ENCODE data around the gene STK32B. TPM values are rescaled to one million over a fixed set of nuclear protein-coding genes. Genes with fewer than 3 reads are reported as not detected.

The STK32B gene
- total and polyA plus RNA-seq, 9 of the 15 experiments (the other 6 are each of a cell fraction or from before 2014, with no cell fraction given) = 0.03 to 0.20 (median 0.07) TPM; not detected in 2

DNA sequence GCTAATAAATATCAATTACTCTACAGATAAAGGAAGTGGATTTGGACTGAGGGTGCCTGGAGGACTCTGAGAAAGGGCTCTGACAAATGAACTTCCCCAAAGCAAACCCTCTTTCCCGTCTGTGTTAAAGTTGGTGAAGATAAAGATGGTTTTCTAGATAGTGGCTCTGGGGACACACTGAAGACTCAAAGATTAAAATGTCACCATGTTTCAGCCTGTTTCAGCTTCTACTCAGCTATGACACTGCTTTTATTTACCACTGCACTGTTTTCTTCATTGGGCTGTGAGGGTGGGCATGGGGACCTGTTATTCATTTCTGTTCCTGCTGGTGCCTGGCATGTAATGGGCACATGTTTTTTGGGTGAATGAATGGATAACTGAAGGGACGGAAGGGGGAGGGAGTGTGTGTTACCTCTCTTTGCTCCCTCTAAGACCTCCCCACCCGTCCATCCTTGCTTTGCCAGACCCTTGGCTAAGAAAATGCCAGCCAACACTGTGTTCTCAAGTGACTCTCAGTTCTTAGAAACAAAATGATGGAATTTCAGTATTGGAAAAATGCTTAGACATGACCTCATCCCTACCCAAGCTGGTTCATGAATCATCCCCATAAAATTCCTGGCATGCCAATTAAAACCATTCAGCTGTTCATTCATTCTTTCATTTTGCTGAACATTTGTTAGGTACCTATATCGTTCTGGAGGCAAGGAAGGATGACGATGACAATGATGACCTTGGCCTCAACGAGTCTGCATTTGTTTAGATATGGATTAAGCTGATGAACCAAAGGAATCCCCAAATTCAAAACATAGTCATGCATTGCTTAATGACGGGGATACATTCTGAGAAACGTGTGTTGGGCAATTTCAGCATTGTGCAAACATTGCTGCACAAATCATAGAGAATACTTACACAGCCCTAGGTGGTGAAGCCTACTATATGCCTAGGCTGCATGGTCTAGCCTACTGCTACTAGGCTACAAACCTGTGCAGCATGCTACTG, 13.4 kb upstream of the STK32B start (continued):
- TF ChIP-seq SRSF1 (IDR thresholded peaks at IDR 0.05; ENCODE audit: low read depth, low read length) (no peak), MTA3 (IDR thresholded peaks at IDR 0.05; ENCODE audit: borderline replicate concordance) (no peak), POLR3A (IDR thresholded peaks at IDR 0.05; ENCODE audit: borderline replicate concordance, extremely low read depth, insufficient read depth, insufficient read length) (no peak), ZNF197 (CRISPR knock-in tag; IDR thresholded peaks at IDR 0.05; ENCODE audit: low read depth) (0 out of 2 replicates have a peak, but pooled peaks have one; percentile 67), ZNF764 (CRISPR knock-in tag; IDR thresholded peaks at IDR 0.05; ENCODE audit: low read depth) (no peak), E4F1 (CRISPR knock-in tag; IDR thresholded peaks at IDR 0.05; ENCODE audit: borderline replicate concordance) (no peak), U2AF1 (optimal IDR thresholded peaks at IDR 0.05; ENCODE audit: low read depth, low read length) (no peak), POLR2AphosphoS2 (IDR thresholded peaks at IDR 0.05; ENCODE audit: low read length) (no peak), SMARCE1 (IDR thresholded peaks at IDR 0.05) (peak; percentile 71; the same call in 1 of the 2 replicates), POU5F1 (IDR thresholded peaks at IDR 0.05; ENCODE audit: borderline replicate concordance, low read depth, low read length, partially characterized antibody) (no peak), PHB (CRISPR knock-in tag; IDR thresholded peaks at IDR 0.05) (no peak), PCBP2 (IDR thresholded peaks at IDR 0.05; ENCODE audit: low read depth, low read length, poor library complexity, severe bottlenecking) (no peak), E2F6 (IDR thresholded peaks at IDR 0.05; ENCODE audit: borderline replicate concordance in 1 of 2, extremely low read depth in 1 of 2, insufficient read depth in 1 of 2, insufficient read length in 1 of 2, low read depth in 1 of 2, low read length in 1 of 2, poor library complexity in 1 of 2, severe bottlenecking in 1 of 2) (no peak), ZNF431 (CRISPR knock-in tag; IDR thresholded peaks at IDR 0.05) (no peak)
- TF ChIP-seq, protein P1, sequence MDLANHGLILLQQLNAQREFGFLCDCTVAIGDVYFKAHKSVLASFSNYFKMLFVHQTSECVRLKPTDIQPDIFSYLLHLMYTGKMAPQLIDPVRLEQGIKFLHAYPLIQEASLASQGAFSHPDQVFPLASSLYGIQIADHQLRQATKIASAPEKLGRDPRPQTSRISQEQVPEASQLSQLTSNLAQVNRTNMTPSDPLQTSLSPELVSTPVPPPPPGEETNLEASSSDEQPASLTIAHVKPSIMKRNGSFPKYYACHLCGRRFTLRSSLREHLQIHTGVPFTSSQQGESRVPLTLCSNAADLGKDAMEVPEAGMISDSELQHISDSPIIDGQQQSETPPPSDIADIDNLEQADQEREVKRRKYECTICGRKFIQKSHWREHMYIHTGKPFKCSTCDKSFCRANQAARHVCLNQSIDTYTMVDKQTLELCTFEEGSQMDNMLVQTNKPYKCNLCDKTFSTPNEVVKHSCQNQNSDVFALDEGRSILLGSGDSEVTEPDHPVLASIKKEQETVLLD (IDR thresholded peaks at IDR 0.05) = no peak
- TF ChIP-seq, protein P2, sequence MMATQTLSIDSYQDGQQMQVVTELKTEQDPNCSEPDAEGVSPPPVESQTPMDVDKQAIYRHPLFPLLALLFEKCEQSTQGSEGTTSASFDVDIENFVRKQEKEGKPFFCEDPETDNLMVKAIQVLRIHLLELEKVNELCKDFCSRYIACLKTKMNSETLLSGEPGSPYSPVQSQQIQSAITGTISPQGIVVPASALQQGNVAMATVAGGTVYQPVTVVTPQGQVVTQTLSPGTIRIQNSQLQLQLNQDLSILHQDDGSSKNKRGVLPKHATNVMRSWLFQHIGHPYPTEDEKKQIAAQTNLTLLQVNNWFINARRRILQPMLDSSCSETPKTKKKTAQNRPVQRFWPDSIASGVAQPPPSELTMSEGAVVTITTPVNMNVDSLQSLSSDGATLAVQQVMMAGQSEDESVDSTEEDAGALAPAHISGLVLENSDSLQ (IDR thresholded peaks at IDR 0.05) = 0 out of 2 replicates have a peak, but pooled peaks have one; percentile 24
